ENCODE measurements around the gene ITGA4. TPM values are rescaled to one million over a fixed set of nuclear protein-coding genes. Genes with fewer than 3 reads are reported as not detected.

Gene ITGA4
- total and polyA plus RNA-seq, 11 donors: 0.23 to 16.5 (median 1.7) TPM

GRCh38 chr2:181527058-181527457 is 69.9 kb downstream of the ITGA4 start:
- no peak for ATAC-seq
- intact Hi-C loops (cut with DNase I): no loop called here
- no peak overlapping the region for H3K27ac ChIP-seq
- H3K36me3 ChIP-seq: peaks cover 0 to 99% (median 0%) of the 10 kb centered on the region in 9 donors
- no peak for DNase-seq
- H3K9me3 ChIP-seq: no peaks in the 10 kb centered on the region
- no peaks in the 10 kb centered on the region for H3K4me1 ChIP-seq
- no peak for TF ChIP-seq CTCF (IDR thresholded peaks at IDR 0.05)
- no peak for TF ChIP-seq POLR2A (IDR thresholded peaks at IDR 0.05)
- no peak overlapping the region for H3K4me3 ChIP-seq
- H3K27me3 ChIP-seq: no peaks in the 10 kb centered on the region
- 84 to 89% (median 87%) methylated on average over 6 of the region's 6 CpGs for WGBS, 4 donors

DNA sequence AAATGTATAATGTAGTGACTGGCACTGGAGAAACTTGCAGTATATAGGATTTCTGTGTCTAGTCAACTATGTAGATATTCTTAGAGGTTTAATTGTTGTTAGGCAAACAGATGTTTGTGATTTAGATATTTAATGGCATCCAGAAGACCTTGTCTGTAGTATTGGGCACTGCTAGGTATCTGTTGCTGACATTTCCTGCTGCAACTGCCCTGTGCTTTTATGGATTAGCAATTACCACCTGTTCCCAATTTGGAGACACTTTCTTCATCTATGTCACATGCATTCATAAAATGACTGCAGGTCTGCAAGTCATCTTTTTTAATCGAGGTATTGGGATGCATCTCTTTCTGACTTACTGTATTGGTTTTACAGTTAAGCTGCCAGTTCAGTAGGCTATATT is 71.3 kb downstream of the ITGA4 start:
- no peaks in the 10 kb centered on the region for H3K9me3 ChIP-seq
- H3K4me1 ChIP-seq: no peaks in the 10 kb centered on the region
- intact Hi-C loops (cut with DNase I): no loop called here
- H3K27me3 ChIP-seq: no peaks in the 10 kb centered on the region
- H3K36me3 ChIP-seq: peaks cover 0 to 89% (median 0%) of the 10 kb centered on the region in 9 donors
- TF ChIP-seq CTCF (IDR thresholded peaks at IDR 0.05) (no peak), POLR2A (IDR thresholded peaks at IDR 0.05) (no peak)
- no peak overlapping the region for H3K4me3 ChIP-seq
- DNase-seq (no peak), ATAC-seq (no peak)
- H3K27ac ChIP-seq: no peak overlapping the region
- WGBS, 4 donors: 75 to 86% (median 79%) methylated on average over 1 of the region's 1 CpG

GRCh38 chr2:181536730-181537129 is 79.5 kb downstream of the ITGA4 start:
- TF ChIP-seq CTCF (IDR thresholded peaks at IDR 0.05) (no peak), POLR2A (IDR thresholded peaks at IDR 0.05) (no peak)
- 88 to 90% (median 89%) methylated on average over 2 of the region's 2 CpGs for WGBS, 4 donors
- intact Hi-C loops (cut with DNase I): no loop called here

DNA sequence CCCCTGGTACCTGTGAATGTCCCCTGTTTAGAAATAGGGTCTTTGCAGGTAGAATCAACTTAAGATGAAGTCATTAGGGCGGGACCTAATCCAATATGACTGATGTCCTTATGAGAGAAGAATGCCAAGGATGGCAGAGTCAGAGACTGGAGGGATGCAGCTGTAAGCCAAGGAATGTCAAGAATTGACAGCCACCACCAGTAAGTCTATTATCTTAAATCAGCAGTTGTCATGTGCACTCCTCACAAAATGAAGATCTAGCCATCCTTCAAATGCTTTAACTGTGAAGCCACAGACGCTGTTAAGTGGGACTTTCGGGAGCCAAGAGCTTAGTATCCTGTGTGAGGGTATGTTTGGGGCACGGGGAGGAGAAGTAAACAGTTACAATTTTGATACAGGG is 83.2 kb downstream of the ITGA4 start:
- no peaks in the 10 kb centered on the region for H3K4me1 ChIP-seq
- H3K9me3 ChIP-seq: no peaks in the 10 kb centered on the region
- peaks cover 0 to 24% (median 0%) of the 10 kb centered on the region in 9 donors for H3K36me3 ChIP-seq
- ATAC-seq (no peak), DNase-seq (no peak)
- H3K4me3 ChIP-seq: no peak overlapping the region
- intact Hi-C loops (cut with DNase I): no loop called here
- no peaks in the 10 kb centered on the region for H3K27me3 ChIP-seq
- no peak overlapping the region for H3K27ac ChIP-seq
- WGBS, 4 donors: 70 to 81% (median 76%) methylated on average over 4 of the region's 4 CpGs
- TF ChIP-seq CTCF (IDR thresholded peaks at IDR 0.05): no peak
- no peak for TF ChIP-seq POLR2A (IDR thresholded peaks at IDR 0.05)

More at GRCh38 chr2:181536730-181537129, 79.5 kb downstream of the ITGA4 start:
- H3K4me3 ChIP-seq: no peak overlapping the region
- peaks cover 0 to 50% (median 0%) of the 10 kb centered on the region in 9 donors for H3K36me3 ChIP-seq
- no peaks in the 10 kb centered on the region for H3K4me1 ChIP-seq
- H3K27me3 ChIP-seq: no peaks in the 10 kb centered on the region
- H3K27ac ChIP-seq: no peak overlapping the region
- no peaks in the 10 kb centered on the region for H3K9me3 ChIP-seq
- DNase-seq (no peak), ATAC-seq (no peak)
